Measurements from ENCODE around the gene ZC3H10. TPM values are rescaled to one million over a fixed set of nuclear protein-coding genes. Genes with fewer than 3 reads are reported as not detected.
A peak's percentile ranks its signal among the peaks of the same experiment; 100 is the strongest.

Gene ZC3H10
- total and polyA plus RNA-seq, 2 of the 13 experiments (the other 11 are each of a cell fraction or from before 2014, with no cell fraction given) = 0.70 to 2.3 TPM

DNA sequence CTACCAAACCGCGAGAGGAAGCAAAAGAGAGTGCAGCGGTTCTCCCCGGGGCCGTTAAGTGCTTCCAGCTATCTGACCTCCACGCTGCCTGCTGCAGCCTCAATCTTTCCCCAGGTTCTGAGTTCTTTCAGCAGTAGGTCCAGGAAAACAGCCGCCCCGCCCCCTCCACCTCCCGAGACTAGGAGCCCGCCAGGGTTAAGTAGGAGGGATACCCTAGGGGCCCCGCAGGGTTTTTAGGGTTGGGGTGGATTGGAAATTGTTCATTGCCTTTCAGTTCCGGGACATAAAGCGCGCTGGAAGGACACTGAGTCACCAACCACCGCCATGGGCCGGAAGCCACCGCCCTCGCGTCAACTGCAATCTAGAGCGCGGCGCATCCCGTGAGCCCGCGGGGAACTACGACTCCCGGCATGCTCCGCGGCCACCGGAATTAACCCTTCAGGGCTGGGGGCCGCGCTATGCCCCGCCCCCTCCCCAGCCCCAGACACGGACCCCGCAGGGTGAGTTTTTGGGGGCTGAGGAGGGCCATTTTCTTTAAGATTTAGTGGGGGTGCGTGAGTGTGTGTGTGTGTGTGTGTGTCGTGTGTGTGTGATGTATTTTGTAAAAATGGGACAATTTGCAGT is 34.2 kb downstream of the ZC3H10 start, which contains the start of gene MYL6B (continued):
- TF ChIP-seq, protein P1, sequence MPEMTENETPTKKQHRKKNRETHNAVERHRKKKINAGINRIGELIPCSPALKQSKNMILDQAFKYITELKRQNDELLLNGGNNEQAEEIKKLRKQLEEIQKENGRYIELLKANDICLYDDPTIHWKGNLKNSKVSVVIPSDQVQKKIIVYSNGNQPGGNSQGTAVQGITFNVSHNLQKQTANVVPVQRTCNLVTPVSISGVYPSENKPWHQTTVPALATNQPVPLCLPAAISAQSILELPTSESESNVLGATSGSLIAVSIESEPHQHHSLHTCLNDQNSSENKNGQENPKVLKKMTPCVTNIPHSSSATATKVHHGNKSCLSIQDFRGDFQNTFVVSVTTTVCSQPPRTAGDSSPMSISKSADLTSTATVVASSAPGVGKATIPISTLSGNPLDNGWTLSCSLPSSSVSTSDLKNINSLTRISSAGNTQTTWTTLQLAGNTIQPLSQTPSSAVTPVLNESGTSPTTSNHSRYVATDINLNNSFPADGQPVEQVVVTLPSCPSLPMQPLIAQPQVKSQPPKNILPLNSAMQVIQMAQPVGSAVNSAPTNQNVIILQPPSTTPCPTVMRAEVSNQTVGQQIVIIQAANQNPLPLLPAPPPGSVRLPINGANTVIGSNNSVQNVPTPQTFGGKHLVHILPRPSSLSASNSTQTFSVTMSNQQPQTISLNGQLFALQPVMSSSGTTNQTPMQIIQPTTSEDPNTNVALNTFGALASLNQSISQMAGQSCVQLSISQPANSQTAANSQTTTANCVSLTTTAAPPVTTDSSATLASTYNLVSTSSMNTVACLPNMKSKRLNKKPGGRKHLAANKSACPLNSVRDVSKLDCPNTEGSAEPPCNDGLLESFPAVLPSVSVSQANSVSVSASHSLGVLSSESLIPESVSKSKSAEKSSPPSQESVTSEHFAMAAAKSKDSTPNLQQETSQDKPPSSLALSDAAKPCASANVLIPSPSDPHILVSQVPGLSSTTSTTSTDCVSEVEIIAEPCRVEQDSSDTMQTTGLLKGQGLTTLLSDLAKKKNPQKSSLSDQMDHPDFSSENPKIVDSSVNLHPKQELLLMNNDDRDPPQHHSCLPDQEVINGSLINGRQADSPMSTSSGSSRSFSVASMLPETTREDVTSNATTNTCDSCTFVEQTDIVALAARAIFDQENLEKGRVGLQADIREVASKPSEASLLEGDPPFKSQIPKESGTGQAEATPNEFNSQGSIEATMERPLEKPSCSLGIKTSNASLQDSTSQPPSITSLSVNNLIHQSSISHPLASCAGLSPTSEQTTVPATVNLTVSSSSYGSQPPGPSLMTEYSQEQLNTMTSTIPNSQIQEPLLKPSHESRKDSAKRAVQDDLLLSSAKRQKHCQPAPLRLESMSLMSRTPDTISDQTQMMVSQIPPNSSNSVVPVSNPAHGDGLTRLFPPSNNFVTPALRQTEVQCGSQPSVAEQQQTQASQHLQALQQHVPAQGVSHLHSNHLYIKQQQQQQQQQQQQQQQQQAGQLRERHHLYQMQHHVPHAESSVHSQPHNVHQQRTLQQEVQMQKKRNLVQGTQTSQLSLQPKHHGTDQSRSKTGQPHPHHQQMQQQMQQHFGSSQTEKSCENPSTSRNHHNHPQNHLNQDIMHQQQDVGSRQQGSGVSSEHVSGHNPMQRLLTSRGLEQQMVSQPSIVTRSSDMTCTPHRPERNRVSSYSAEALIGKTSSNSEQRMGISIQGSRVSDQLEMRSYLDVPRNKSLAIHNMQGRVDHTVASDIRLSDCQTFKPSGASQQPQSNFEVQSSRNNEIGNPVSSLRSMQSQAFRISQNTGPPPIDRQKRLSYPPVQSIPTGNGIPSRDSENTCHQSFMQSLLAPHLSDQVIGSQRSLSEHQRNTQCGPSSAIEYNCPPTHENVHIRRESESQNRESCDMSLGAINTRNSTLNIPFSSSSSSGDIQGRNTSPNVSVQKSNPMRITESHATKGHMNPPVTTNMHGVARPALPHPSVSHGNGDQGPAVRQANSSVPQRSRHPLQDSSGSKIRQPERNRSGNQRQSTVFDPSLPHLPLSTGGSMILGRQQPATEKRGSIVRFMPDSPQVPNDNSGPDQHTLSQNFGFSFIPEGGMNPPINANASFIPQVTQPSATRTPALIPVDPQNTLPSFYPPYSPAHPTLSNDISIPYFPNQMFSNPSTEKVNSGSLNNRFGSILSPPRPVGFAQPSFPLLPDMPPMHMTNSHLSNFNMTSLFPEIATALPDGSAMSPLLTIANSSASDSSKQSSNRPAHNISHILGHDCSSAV (CRISPR knock-in tag; IDR thresholded peaks at IDR 0.05; ENCODE audit: borderline replicate concordance) = no peak
- TF ChIP-seq ZNF260 (CRISPR knock-in tag; IDR thresholded peaks at IDR 0.05; ENCODE audit: borderline replicate concordance, low read depth) (no peak), ZNF446 (CRISPR knock-in tag; IDR thresholded peaks at IDR 0.05) (no peak), ZC3H4 (CRISPR knock-in tag; IDR thresholded peaks at IDR 0.05; ENCODE audit: borderline replicate concordance) (no peak), RAD51 (IDR thresholded peaks at IDR 0.05; ENCODE audit: borderline replicate concordance) (no peak), TBX2 (CRISPR knock-in tag; IDR thresholded peaks at IDR 0.05; ENCODE audit: borderline replicate concordance) (peak; percentile 47; the same call in 1 of the 2 replicates), SKIL (CRISPR knock-in tag; IDR thresholded peaks at IDR 0.05; ENCODE audit: borderline replicate concordance) (no peak), IKZF4 (CRISPR knock-in tag; IDR thresholded peaks at IDR 0.05; ENCODE audit: borderline replicate concordance, low read depth, not compliant biosample characterization) (no peak), GLI4 (CRISPR knock-in tag; IDR thresholded peaks at IDR 0.05; ENCODE audit: borderline replicate concordance) (no peak), ZNF614 (CRISPR knock-in tag; IDR thresholded peaks at IDR 0.05; ENCODE audit: borderline replicate concordance) (no peak; the same call in 1 of the 2 replicates), ZBTB20 (CRISPR knock-in tag; IDR thresholded peaks at IDR 0.05; ENCODE audit: borderline replicate concordance, low read depth) (no peak), NR2C2 (CRISPR knock-in tag; IDR thresholded peaks at IDR 0.05; ENCODE audit: borderline replicate concordance) (peak; percentile 95), MYNN (CRISPR knock-in tag; IDR thresholded peaks at IDR 0.05; ENCODE audit: low read depth) (no peak), CCAR2 (optimal IDR thresholded peaks at IDR 0.05; ENCODE audit: low read depth, low read length) (no peak), SIX1 (CRISPR knock-in tag; IDR thresholded peaks at IDR 0.05; ENCODE audit: borderline replicate concordance) (no peak), NFE2L1 (CRISPR knock-in tag; IDR thresholded peaks at IDR 0.05; ENCODE audit: borderline replicate concordance) (no peak), ZSCAN21 (CRISPR knock-in tag; IDR thresholded peaks at IDR 0.05; ENCODE audit: borderline replicate concordance) (no peak; the same call in 1 of the 2 replicates)

Measured in HepG2 (cell line).